BLaER1 (cell line): ENCODE measurements around the gene SMO.
"Not testable (repeated sequence)": the region's sequence is repeated elsewhere in the genome, so short reads cannot be mapped to it uniquely, and the experiment has no call there.

Experiments
- H3K27ac ChIP-seq: shearing (Covaris generic); formaldehyde crosslinking; 2 replicates; pipeline ENCODE4 v1.8.1; 2022
- H3K27me3 ChIP-seq: shearing (Covaris generic); formaldehyde crosslinking; 2 replicates; pipeline ENCODE4 v1.8.1; 2022
- H3K36me3 ChIP-seq: shearing (Covaris generic); formaldehyde crosslinking; 2 replicates; pipeline ENCODE4 v1.8.1; 2022
- H3K4me1 ChIP-seq: shearing (Covaris generic); formaldehyde crosslinking; 2 replicates; pipeline ENCODE4 v1.8.1; 2022
- H3K4me2 ChIP-seq: shearing (Covaris generic); formaldehyde crosslinking; 2 replicates; pipeline ENCODE4 v1.8.1; 2022
- H3K4me3 ChIP-seq: shearing (Covaris generic); formaldehyde crosslinking; 2 replicates; pipeline ENCODE4 v1.8.1; 2022
- H3K9ac ChIP-seq: shearing (Covaris generic); formaldehyde crosslinking; 2 replicates; pipeline ENCODE4 v1.8.1; 2022
- H3K9me3 ChIP-seq: shearing (Covaris generic); formaldehyde crosslinking; 2 replicates; pipeline ENCODE4 v1.8.1; 2022
- H4K20me1 ChIP-seq: shearing (Covaris generic); formaldehyde crosslinking; 2 replicates; pipeline ENCODE4 v1.8.1; 2022
- Cebpa-rat ChIP-seq: shearing (Covaris generic); IDR thresholded peaks from 2 replicates; pipeline ENCODE4 v1.8.1; 2022

SMO gene

DNA sequence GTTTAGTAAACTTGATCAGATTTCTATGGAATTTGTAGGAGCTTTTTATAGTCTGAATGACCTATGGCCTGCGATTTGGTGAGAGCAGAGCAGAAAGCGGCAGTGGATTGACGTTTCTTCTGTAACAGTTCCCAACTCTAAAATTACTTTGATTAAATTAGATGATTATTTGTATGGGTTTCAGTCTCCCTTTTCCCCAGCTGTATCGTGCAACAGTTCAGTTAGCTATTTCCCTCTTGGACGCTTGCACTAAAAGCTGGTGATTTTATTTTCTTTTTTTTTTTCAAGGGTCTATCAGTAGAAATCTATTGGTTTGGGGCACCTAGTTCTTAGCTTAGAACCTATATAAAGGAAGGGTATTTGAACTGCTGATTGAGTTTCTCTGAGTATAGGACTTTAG, 43.2 kb downstream of the SMO start:
- H3K4me1 ChIP-seq: peaks cover 6% of the 10 kb centered on the region
- H3K9me3 ChIP-seq: no peaks in the 10 kb centered on the region
- H3K27me3 ChIP-seq: no peaks in the 10 kb centered on the region
- no peak for TF ChIP-seq Cebpa-rat
- no peak overlapping the region for H3K9ac ChIP-seq
- H3K4me2 ChIP-seq: no peak overlapping the region
- H3K4me3 ChIP-seq: no peak overlapping the region
- peaks cover 9% of the 10 kb centered on the region; the same call in 1 of the 2 replicates for H3K36me3 ChIP-seq
- H3K27ac ChIP-seq: no peak overlapping the region
- H4K20me1 ChIP-seq: peaks cover 45% of the 10 kb centered on the region

DNA sequence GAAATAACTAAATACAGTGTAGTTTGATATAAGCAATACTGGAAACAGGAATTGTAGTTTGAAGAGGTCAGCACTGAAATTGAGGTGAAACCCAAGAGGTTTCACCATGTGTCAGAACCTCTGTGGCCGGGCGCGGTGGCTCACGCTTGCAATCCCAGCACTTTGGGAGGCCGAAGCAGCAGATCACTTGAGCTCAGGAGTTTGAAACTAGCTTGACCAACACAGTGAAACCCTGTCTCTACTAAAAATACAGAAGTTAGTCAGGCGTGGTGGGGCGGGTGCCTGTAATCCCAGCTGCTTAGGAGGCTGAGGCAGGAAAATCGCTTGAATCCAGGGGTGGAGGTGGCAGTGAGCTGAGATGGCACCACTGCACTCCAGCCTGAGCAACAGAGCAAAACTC, 50.1 kb downstream of the SMO start:
- H3K27ac ChIP-seq: no peak overlapping the region
- H3K27me3 ChIP-seq: no peaks in the 10 kb centered on the region
- no peak for TF ChIP-seq Cebpa-rat
- H3K4me3 ChIP-seq: no peak overlapping the region
- peaks cover 9% of the 10 kb centered on the region; the same call in 1 of the 2 replicates for H3K36me3 ChIP-seq
- peaks cover 11% of the 10 kb centered on the region for H3K4me1 ChIP-seq
- H3K9me3 ChIP-seq: no peaks in the 10 kb centered on the region
- H3K4me2 ChIP-seq: peak overlapping the region; percentile 38; the same call in 1 of the 2 replicates
- H3K9ac ChIP-seq: no peak overlapping the region
- H4K20me1 ChIP-seq: peaks cover 20% of the 10 kb centered on the region; the same call in 1 of the 2 replicates

DNA sequence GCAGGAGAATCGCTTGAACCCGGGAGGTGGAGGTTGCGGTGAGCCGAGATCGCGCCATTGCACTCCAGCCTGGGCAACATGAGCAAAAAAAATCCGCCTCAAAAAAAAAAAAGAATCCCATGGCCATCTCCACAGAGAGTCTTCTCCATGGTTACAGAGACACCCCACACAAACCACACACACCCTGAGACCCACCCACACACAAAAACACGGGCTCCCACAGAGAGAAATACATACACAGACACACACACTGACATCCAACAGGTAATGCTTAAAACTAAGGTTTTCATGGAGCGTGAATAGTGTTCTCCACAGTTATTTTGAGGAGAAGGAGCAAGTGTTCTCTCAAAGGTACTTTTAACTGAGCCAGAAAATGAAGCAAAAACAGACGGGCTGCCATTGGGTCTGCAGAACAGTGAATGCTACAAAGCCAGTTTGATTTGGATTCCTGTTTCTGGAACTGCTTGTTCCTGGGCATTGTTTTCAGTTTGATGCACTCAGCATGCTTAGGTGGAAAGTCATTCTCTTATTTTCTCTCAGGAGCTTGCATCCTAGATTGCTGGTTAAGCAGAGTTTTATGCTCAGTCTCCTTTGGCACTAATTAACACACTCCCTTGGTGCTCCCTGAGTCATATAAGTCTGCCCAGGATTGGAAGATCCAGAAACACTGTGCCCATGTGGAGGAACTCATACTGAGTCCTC, 51.8 kb downstream of the SMO start:
- Histone ChIP-seq H3K9ac (no peak overlapping the region), H3K4me3 (no peak overlapping the region), H4K20me1 (peaks cover 12% of the 10 kb centered on the region; the same call in 1 of the 2 replicates), H3K4me2 (no peak overlapping the region), H3K27me3 (no peaks in the 10 kb centered on the region), H3K27ac (no peak overlapping the region), H3K36me3 (peaks cover 6% of the 10 kb centered on the region; the same call in 1 of the 2 replicates), H3K9me3 (peaks cover 7% of the 10 kb centered on the region; the same call in 1 of the 2 replicates), H3K4me1 (peaks cover 11% of the 10 kb centered on the region)
- TF ChIP-seq Cebpa-rat: no peak

DNA sequence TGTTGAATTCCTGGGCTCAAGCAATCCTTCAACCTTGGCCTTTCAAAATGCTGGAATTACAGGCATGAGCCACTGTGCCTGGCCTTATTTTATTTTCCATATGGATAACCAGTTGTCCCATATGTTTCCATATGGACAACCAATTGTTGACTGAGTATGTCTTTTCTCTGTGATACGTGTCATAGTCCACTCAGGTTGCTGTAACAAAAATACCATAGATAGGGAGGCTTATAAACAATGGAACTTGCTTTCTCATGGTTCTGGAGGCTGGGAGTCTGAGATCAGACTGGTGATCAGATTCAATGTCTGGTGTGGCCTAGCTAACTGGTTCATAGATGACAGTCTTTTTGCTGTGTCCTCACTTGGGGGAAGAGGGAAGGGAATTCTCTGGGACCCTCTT, 55.8 kb downstream of the SMO start:
- H3K9ac ChIP-seq: no peak overlapping the region
- no peaks in the 10 kb centered on the region for H3K4me1 ChIP-seq
- H3K36me3 ChIP-seq: peaks cover 13% of the 10 kb centered on the region; the same call in 1 of the 2 replicates
- H3K4me2 ChIP-seq: no peak overlapping the region
- H3K27ac ChIP-seq: no peak overlapping the region
- peaks cover 20% of the 10 kb centered on the region for H3K9me3 ChIP-seq
- TF ChIP-seq Cebpa-rat: no peak
- 0 out of 2 replicates have a peak, but pooled peaks cover 7% of the 10 kb centered on the region for H4K20me1 ChIP-seq
- H3K4me3 ChIP-seq: no peak overlapping the region
- no peaks in the 10 kb centered on the region for H3K27me3 ChIP-seq

DNA sequence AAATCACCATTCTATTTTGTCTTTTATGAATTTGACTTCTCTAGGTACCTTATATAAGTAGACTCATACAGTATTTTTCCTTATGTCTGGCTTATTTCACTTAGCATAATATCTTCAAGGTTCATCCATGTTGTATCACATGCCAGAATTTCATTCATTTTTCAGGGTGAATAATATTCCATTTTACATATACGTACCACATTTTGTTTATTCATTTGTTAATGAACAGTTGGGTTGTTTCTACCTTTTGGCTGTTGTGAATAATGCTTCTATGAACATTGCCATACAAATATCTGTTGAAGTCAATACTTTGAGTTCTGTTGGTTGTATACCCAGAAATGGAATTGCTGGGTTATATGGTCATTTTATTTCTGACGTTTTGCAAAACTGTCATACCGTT, 57.1 kb downstream of the SMO start:
- no peak for TF ChIP-seq Cebpa-rat
- H3K36me3 ChIP-seq: peaks cover 13% of the 10 kb centered on the region; the same call in 1 of the 2 replicates
- no peak overlapping the region for H3K4me3 ChIP-seq
- H3K27ac ChIP-seq: no peak overlapping the region
- H3K4me2 ChIP-seq: no peak overlapping the region
- peaks cover 24% of the 10 kb centered on the region for H3K9me3 ChIP-seq
- H3K27me3 ChIP-seq: no peaks in the 10 kb centered on the region
- H4K20me1 ChIP-seq: peaks cover 14% of the 10 kb centered on the region; the same call in 1 of the 2 replicates
- no peak overlapping the region for H3K9ac ChIP-seq
- H3K4me1 ChIP-seq: no peaks in the 10 kb centered on the region

DNA sequence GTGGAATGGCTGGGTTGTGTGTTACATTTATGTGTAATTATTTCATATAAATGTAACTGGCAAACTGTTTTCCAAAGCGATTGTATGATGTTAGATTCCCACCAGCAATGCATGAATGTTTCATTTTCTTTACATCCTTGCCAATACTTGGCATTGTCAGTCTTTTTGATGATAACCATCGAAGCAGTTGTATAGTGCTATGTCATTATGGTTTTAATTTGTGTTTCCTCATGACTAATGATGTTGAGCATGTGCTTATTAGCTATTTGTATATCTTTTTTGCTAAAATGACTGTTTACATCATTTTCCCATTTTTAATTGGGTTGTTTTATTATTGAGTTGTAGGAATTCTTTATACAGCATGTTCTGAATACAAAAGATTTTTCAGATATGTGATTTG, 58.7 kb downstream of the SMO start:
- Histone ChIP-seq H3K27ac (no peak overlapping the region), H3K4me1 (no peaks in the 10 kb centered on the region), H3K4me2 (no peak overlapping the region), H3K36me3 (peaks cover 13% of the 10 kb centered on the region; the same call in 1 of the 2 replicates), H3K27me3 (no peaks in the 10 kb centered on the region), H3K9ac (no peak overlapping the region), H4K20me1 (peaks cover 15% of the 10 kb centered on the region; the same call in 1 of the 2 replicates), H3K9me3 (peaks cover 24% of the 10 kb centered on the region), H3K4me3 (no peak overlapping the region)
- TF ChIP-seq Cebpa-rat: no peak

DNA sequence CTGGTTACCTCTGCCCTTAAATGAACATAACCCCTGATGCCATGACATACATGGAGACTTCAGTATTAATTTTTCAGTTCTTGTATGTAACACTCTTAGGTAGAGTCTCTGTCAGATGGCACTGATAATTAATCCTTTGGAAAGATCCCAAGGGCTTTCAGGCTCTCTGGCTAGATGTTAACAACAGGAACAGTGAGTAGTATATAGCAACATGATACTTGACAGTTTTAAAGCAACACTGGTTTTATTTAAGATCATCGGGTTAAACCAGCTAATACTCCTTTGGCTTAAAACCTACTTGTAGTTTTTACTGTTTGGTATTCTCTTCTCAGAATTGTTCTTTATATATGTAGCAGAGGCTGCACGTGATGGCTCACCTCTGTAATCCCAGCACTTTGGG, 63.7 kb downstream of the SMO start:
- H3K9me3 ChIP-seq: peaks cover 4% of the 10 kb centered on the region; the same call in 1 of the 2 replicates
- H3K36me3 ChIP-seq: no peaks in the 10 kb centered on the region
- H3K9ac ChIP-seq: no peak overlapping the region
- no peak overlapping the region for H3K4me3 ChIP-seq
- peaks cover 17% of the 10 kb centered on the region; the same call in 1 of the 2 replicates for H4K20me1 ChIP-seq
- TF ChIP-seq Cebpa-rat: no peak
- no peaks in the 10 kb centered on the region for H3K27me3 ChIP-seq
- no peak overlapping the region for H3K4me2 ChIP-seq
- H3K4me1 ChIP-seq: no peaks in the 10 kb centered on the region
- no peak overlapping the region for H3K27ac ChIP-seq

DNA sequence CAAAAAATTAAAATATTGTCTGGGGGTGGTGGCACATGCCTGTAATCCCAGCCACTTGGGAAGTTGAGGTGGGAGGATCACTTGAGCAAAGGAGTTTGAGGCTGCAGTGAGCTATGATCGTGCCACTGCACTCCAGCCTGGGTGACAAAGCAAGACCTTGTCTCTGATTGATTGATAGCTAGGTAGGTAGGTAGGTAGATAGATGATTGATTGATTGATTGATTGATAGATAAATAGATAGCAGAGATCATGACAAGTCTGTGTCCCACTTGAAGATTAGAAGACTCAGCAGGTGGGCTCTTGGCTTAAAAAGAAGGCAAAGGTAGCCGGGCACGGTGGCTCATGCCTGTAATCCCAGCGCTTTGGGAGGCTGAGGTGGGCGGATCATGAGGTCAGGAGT, 64.2 kb downstream of the SMO start:
- H3K4me1 ChIP-seq, H3K36me3 ChIP-seq, H3K4me3 ChIP-seq, H3K4me2 ChIP-seq, H3K27ac ChIP-seq, H3K27me3 ChIP-seq, H3K9me3 ChIP-seq, H3K9ac ChIP-seq: not testable (repeated sequence)
- H4K20me1 ChIP-seq: peaks cover 17% of the 10 kb centered on the region; the same call in 1 of the 2 replicates

DNA sequence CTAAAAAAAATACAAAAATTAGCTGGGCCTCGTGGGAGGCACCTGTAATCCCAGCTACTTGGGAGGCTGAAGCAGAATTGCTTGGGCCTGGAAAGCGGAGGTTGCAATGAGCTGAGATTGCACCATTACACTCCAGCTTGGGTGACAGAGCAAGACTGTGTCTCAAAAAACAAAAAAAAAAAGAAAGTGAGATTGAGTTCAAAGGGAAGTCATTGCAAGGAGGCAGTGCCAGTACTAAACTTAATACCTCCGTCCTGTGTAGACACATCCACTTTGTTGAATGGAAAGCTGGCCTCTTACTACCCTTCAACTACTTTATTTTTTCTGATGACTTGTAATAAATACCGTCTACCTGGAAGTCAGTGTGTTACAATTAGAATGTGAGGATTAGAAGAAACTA, 67.4 kb downstream of the SMO start:
- no peak overlapping the region for H3K9ac ChIP-seq
- H3K36me3 ChIP-seq: no peaks in the 10 kb centered on the region
- H3K4me2 ChIP-seq: no peak overlapping the region
- TF ChIP-seq Cebpa-rat: no peak
- H3K27me3 ChIP-seq: no peaks in the 10 kb centered on the region
- peaks cover 9% of the 10 kb centered on the region; the same call in 1 of the 2 replicates for H4K20me1 ChIP-seq
- H3K4me3 ChIP-seq: no peak overlapping the region
- H3K27ac ChIP-seq: no peak overlapping the region
- H3K4me1 ChIP-seq: no peaks in the 10 kb centered on the region
- no peaks in the 10 kb centered on the region for H3K9me3 ChIP-seq

DNA sequence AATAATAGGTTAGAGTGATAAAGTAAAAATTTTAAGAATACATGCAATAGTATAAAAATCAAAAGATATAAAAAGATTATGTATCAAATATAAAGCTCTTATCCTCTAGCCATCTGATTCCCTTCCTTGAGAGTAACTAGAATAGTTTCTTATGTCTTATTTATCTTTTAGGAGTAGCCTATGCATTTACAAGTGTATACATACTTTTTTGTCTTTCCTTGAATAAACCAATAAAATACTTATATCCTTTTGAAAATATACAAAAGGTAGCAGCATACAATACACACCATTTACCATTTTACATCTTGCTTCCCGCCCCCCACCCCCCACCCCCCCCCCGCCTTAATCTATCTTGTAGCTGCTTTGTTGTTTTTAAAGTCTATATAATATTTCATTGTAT, 67.8 kb downstream of the SMO start:
- TF ChIP-seq Cebpa-rat: no peak

More for the DNA sequence above, 67.8 kb downstream of the SMO start:
- Histone ChIP-seq H3K9ac (no peak overlapping the region), H4K20me1 (peaks cover 9% of the 10 kb centered on the region; the same call in 1 of the 2 replicates), H3K27ac (no peak overlapping the region), H3K27me3 (no peaks in the 10 kb centered on the region), H3K4me1 (no peaks in the 10 kb centered on the region), H3K36me3 (no peaks in the 10 kb centered on the region), H3K4me2 (no peak overlapping the region), H3K9me3 (no peaks in the 10 kb centered on the region), H3K4me3 (no peak overlapping the region)
